ENCODE results near the gene TEX13A.
"Not testable (repeated sequence)": the region's sequence is repeated elsewhere in the genome, so short reads cannot be mapped to it uniquely, and the experiment has no call there.

Gene TEX13A

GRCh38 chrX:105241056-105241455 is 20.6 kb upstream of the TEX13A start:
- no peak overlapping the region for H3K27ac ChIP-seq (replicated peaks; ENCODE audit: low read length)
- H3K36me3 ChIP-seq (replicated peaks in 1 of 2; ENCODE audit: control insufficient read depth in 2 of 2, insufficient read depth in 2 of 2, low read length in 2 of 2), result no peaks in the 10 kb centered on the region
- H3K4me2 ChIP-seq (ENCODE audit: insufficient read depth, low read length, poor library complexity, severe bottlenecking), result no peak overlapping the region
- no peaks in the 10 kb centered on the region for H3K27me3 ChIP-seq (ENCODE audit: control insufficient read depth in 3 of 3, insufficient read depth in 3 of 3, low read depth in 1 of 3, low read length in 3 of 3)
- no peak overlapping the region for H3K4ac ChIP-seq (ENCODE audit: low read length)
- H2BK15ac ChIP-seq (ENCODE audit: low read length), result no peak overlapping the region
- H3K9ac ChIP-seq (ENCODE audit: low read depth, low read length, poor library complexity), result no peak overlapping the region
- H3K79me1 ChIP-seq (ENCODE audit: low read depth, low read length), result no peaks in the 10 kb centered on the region
- no peak overlapping the region for H4K91ac ChIP-seq (ENCODE audit: low read depth, low read length, poor library complexity)
- no CpG with 5 or more reads among the region's 2 CpGs for WGBS, 2 donors (ENCODE audit: extremely low coverage in 2 of 2, insufficient read length in 2 of 2, insufficient replicate concordance in 1 of 2)
- no peak overlapping the region for H3K4me3 ChIP-seq (ENCODE audit: low read length in 2 of 2)
- H3K4me1 ChIP-seq (ENCODE audit: control insufficient read depth in 2 of 2, insufficient read depth in 1 of 2, low read depth in 1 of 2, low read length in 2 of 2), result no peaks in the 10 kb centered on the region
- no peak overlapping the region for H3K18ac ChIP-seq (ENCODE audit: low read length)
- no peak overlapping the region for H2AK5ac ChIP-seq (ENCODE audit: low read depth, low read length)
- no peak overlapping the region for H2BK5ac ChIP-seq (ENCODE audit: low read length)
- no peaks in the 10 kb centered on the region for H3K9me3 ChIP-seq (replicated peaks in 1 of 2; ENCODE audit: control insufficient read depth in 2 of 2, insufficient read depth in 1 of 2, low read depth in 1 of 2, low read length in 2 of 2)
- no peak overlapping the region for H4K8ac ChIP-seq (ENCODE audit: low read depth, low read length)
- DNase-seq (ENCODE audit: low spot score), result no peak
- no peak overlapping the region for H2BK120ac ChIP-seq (ENCODE audit: low read depth, low read length)
- H3K14ac ChIP-seq (ENCODE audit: low read length), result no peak overlapping the region
- no peak overlapping the region for H2BK12ac ChIP-seq (ENCODE audit: low read length)
- no peak overlapping the region for H2AFZ ChIP-seq (ENCODE audit: low read length)
- no peak overlapping the region for H3K23ac ChIP-seq (ENCODE audit: low read depth, low read length, poor library complexity)

- H3K36me3 ChIP-seq (replicated peaks in 1 of 2; ENCODE audit: control insufficient read depth in 2 of 2, insufficient read depth in 2 of 2, low read length in 2 of 2); H3K27ac ChIP-seq (replicated peaks; ENCODE audit: low read length); H3K23ac ChIP-seq (ENCODE audit: low read depth, low read length, poor library complexity); H2BK120ac ChIP-seq (ENCODE audit: low read depth, low read length); H2BK5ac ChIP-seq (ENCODE audit: low read length); H3K4me1 ChIP-seq (ENCODE audit: control insufficient read depth in 2 of 2, insufficient read depth in 1 of 2, low read depth in 1 of 2, low read length in 2 of 2); DNase-seq (ENCODE audit: low spot score); H2AFZ ChIP-seq (ENCODE audit: low read length); H2AK5ac ChIP-seq (ENCODE audit: low read depth, low read length); H3K18ac ChIP-seq (ENCODE audit: low read length); H2BK12ac ChIP-seq (ENCODE audit: low read length); H3K4me2 ChIP-seq (ENCODE audit: insufficient read depth, low read length, poor library complexity, severe bottlenecking); H3K4me3 ChIP-seq (ENCODE audit: low read length in 2 of 2); H3K27me3 ChIP-seq (ENCODE audit: control insufficient read depth in 3 of 3, insufficient read depth in 3 of 3, low read depth in 1 of 3, low read length in 3 of 3); H2BK15ac ChIP-seq (ENCODE audit: low read length); H3K4ac ChIP-seq (ENCODE audit: low read length); H3K9ac ChIP-seq (ENCODE audit: low read depth, low read length, poor library complexity); H4K8ac ChIP-seq (ENCODE audit: low read depth, low read length); H3K79me1 ChIP-seq (ENCODE audit: low read depth, low read length); H3K9me3 ChIP-seq (replicated peaks in 1 of 2; ENCODE audit: control insufficient read depth in 2 of 2, insufficient read depth in 1 of 2, low read depth in 1 of 2, low read length in 2 of 2); H3K14ac ChIP-seq (ENCODE audit: low read length); H4K91ac ChIP-seq (ENCODE audit: low read depth, low read length, poor library complexity): not testable (repeated sequence)
- no CpG with 5 or more reads among the region's 3 CpGs for WGBS, 2 donors (ENCODE audit: extremely low coverage in 2 of 2, insufficient read length in 2 of 2, insufficient replicate concordance in 1 of 2)
Measured at GRCh38 chrX:105237407-105237806, 16.9 kb upstream of the TEX13A start.

DNA sequence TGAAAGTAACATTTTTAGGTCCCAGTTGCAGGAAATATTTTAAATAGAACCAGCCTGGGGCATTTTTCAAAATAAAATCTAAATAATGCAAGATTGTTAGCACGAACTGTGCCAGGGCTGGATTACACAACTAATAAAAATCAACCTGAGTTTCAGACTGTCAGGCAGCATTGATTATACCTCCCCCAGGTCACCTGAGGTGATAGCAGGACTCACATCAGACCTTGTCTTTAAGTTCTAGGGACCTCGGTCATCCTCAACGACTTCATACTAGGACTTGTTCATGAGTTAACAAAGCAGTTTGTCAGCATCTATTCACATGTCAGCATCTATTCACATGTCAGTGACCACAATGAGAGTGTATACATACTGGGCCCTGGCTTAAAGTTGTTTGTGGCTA is 8.7 kb upstream of the TEX13A start:
- Histone ChIP-seq H3K27me3 (ENCODE audit: control insufficient read depth in 3 of 3, insufficient read depth in 3 of 3, low read depth in 1 of 3, low read length in 3 of 3) (no peaks in the 10 kb centered on the region), H4K8ac (ENCODE audit: low read depth, low read length) (no peak overlapping the region), H3K14ac (ENCODE audit: low read length) (no peak overlapping the region), H3K4me2 (ENCODE audit: insufficient read depth, low read length, poor library complexity, severe bottlenecking) (no peak overlapping the region), H2AK5ac (ENCODE audit: low read depth, low read length) (no peak overlapping the region), H3K9me3 (replicated peaks in 1 of 2; ENCODE audit: control insufficient read depth in 2 of 2, insufficient read depth in 1 of 2, low read depth in 1 of 2, low read length in 2 of 2) (no peaks in the 10 kb centered on the region), H2BK120ac (ENCODE audit: low read depth, low read length) (no peak overlapping the region), H3K23ac (ENCODE audit: low read depth, low read length, poor library complexity) (no peak overlapping the region), H3K18ac (ENCODE audit: low read length) (no peak overlapping the region), H2BK12ac (ENCODE audit: low read length) (no peak overlapping the region), H3K79me1 (ENCODE audit: low read depth, low read length) (no peaks in the 10 kb centered on the region), H2BK15ac (ENCODE audit: low read length) (no peak overlapping the region), H3K9ac (ENCODE audit: low read depth, low read length, poor library complexity) (no peak overlapping the region), H3K36me3 (replicated peaks in 1 of 2; ENCODE audit: control insufficient read depth in 2 of 2, insufficient read depth in 2 of 2, low read length in 2 of 2) (no peaks in the 10 kb centered on the region), H4K91ac (ENCODE audit: low read depth, low read length, poor library complexity) (no peak overlapping the region), H3K4me1 (ENCODE audit: control insufficient read depth in 2 of 2, insufficient read depth in 1 of 2, low read depth in 1 of 2, low read length in 2 of 2) (no peaks in the 10 kb centered on the region), H3K4ac (ENCODE audit: low read length) (no peak overlapping the region), H3K27ac (replicated peaks; ENCODE audit: low read length) (no peak overlapping the region), H3K4me3 (ENCODE audit: low read length in 2 of 2) (no peak overlapping the region), H2AFZ (ENCODE audit: low read length) (no peak overlapping the region), H2BK5ac (ENCODE audit: low read length) (no peak overlapping the region)
- DNase-seq (ENCODE audit: low spot score), result no peak
- no CpG with 5 or more reads among the region's 3 CpGs for WGBS, 2 donors (ENCODE audit: extremely low coverage in 2 of 2, insufficient read length in 2 of 2, insufficient replicate concordance in 1 of 2)

DNA sequence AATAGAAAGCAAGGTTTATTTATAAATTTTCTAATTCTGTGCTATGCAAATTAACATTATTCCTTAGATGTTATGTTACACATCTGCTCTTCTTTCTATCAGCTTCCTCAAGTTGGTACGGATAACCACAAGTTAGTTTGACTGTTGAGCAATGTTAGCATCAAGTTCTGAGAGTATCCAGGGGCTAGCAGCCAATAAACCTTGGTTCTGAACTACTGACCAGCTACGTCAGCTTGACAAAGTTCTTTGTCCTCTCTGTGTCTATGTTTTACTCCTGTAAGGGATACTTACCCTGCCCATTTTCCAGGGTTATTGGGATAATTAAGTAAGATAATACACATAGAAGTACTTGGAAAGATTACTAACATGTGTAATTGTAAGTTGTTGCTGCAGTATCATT is 8.1 kb upstream of the TEX13A start:
- H3K23ac ChIP-seq (ENCODE audit: low read depth, low read length, poor library complexity), result no peak overlapping the region
- no peak overlapping the region for H3K4me2 ChIP-seq (ENCODE audit: insufficient read depth, low read length, poor library complexity, severe bottlenecking)
- H2BK15ac ChIP-seq (ENCODE audit: low read length), result no peak overlapping the region
- H3K27me3 ChIP-seq (ENCODE audit: control insufficient read depth in 3 of 3, insufficient read depth in 3 of 3, low read depth in 1 of 3, low read length in 3 of 3), result no peaks in the 10 kb centered on the region
- no peaks in the 10 kb centered on the region for H3K4me1 ChIP-seq (ENCODE audit: control insufficient read depth in 2 of 2, insufficient read depth in 1 of 2, low read depth in 1 of 2, low read length in 2 of 2)
- no peak overlapping the region for H3K27ac ChIP-seq (replicated peaks; ENCODE audit: low read length)
- H3K18ac ChIP-seq (ENCODE audit: low read length), result no peak overlapping the region
- DNase-seq (ENCODE audit: low spot score), result no peak
- no peaks in the 10 kb centered on the region for H3K9me3 ChIP-seq (replicated peaks in 1 of 2; ENCODE audit: control insufficient read depth in 2 of 2, insufficient read depth in 1 of 2, low read depth in 1 of 2, low read length in 2 of 2)
- no peak overlapping the region for H3K4ac ChIP-seq (ENCODE audit: low read length)
- no peaks in the 10 kb centered on the region for H3K36me3 ChIP-seq (replicated peaks in 1 of 2; ENCODE audit: control insufficient read depth in 2 of 2, insufficient read depth in 2 of 2, low read length in 2 of 2)
- H2AFZ ChIP-seq (ENCODE audit: low read length), result no peak overlapping the region
- H3K9ac ChIP-seq (ENCODE audit: low read depth, low read length, poor library complexity), result no peak overlapping the region
- H4K8ac ChIP-seq (ENCODE audit: low read depth, low read length), result no peak overlapping the region
- no peaks in the 10 kb centered on the region for H3K79me1 ChIP-seq (ENCODE audit: low read depth, low read length)
- no peak overlapping the region for H2BK120ac ChIP-seq (ENCODE audit: low read depth, low read length)
- no peak overlapping the region for H3K14ac ChIP-seq (ENCODE audit: low read length)
- H2BK5ac ChIP-seq (ENCODE audit: low read length), result no peak overlapping the region
- WGBS, 2 donors (ENCODE audit: extremely low coverage in 2 of 2, insufficient read length in 2 of 2, insufficient replicate concordance in 1 of 2), result no CpG with 5 or more reads among the region's 2 CpGs
- no peak overlapping the region for H2BK12ac ChIP-seq (ENCODE audit: low read length)
- H3K4me3 ChIP-seq (ENCODE audit: low read length in 2 of 2), result no peak overlapping the region
- H4K91ac ChIP-seq (ENCODE audit: low read depth, low read length, poor library complexity), result no peak overlapping the region
- no peak overlapping the region for H2AK5ac ChIP-seq (ENCODE audit: low read depth, low read length)

All from neuronal stem cell (in vitro differentiated cells).